Stimulated activated CD8-positive, alpha-beta memory T cell treated with anti-CD3 and anti-CD28 coated beads, Interleukin-7, amount 100 ng/mL, for 24 hours (primary cell): ENCODE measurements around the gene NDC1.

ENCODE experiments used
- DNase-seq: peaks from one replicate; pipeline ENCODE4 v3.0.0-alpha.2; 2020; ENCODE audit warnings: low read depth

The NDC1 gene

DNA sequence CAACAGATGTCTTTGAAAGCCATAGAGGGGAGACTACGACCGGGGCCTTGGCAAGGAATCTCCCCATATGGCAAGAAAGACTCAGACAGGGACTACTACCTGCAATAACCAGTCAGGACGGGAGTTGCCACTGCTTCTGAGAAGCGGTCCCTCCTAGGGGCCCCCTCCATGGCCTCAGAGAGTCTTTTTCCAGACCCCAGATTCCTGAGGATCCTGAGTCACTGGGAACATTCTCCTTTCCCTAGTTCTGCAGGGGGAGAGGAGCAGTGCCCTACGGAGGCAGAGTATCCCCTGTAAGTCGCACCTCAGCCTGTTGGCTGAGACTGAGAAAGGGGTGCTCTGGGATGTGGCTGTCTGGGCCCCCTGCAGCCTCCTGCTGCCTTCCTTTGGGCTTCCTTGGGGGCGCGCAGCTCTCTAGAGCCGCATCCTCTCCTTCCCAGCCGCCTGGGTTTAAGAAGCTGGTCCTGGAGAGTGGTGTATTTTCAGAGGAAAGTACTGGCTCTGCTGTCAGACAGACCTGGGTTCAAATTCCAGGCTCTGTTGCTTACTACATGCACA, 107.0 kb downstream of the NDC1 start:
- no peak for DNase-seq

- no peak for DNase-seq
Observed at GRCh38 chr1:53730224-53730865, 107.8 kb downstream of the NDC1 start.

DNA sequence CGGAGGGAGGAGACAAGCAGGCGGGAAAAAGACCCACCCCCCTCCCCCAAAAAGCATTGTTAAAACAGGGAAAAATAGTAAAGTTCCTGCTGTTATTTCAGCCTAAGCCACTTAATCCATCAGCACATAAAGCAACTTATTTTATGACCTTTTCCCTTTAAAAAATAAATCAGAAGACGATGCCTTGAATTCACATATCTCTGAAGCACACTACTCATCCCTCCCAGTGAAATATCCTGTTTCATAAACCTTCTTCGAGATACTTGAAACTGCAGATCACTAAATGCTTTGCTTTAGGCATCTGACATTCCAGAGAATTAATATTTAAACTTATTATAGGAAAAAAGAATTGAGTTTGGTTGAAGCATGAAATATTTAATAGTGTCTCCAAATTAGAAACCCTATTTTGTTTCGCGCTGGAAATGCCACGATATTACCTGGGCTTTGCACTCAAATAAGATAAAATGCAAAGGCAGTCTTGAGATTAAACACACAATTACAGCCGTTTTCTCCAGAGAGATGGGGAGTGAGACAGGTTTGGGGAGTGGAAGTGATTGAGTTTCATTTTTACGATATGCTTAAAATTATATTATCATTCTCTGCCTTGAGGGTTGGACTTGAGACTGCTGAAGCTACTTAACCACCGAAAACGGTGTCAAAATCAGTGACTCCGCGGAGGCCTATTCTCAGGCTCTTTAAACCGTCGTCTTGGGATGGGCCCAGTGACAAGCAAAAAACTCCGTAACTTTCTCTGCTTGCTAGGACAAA, 108.5 kb downstream of the NDC1 start:
- DNase-seq: no peak

DNA sequence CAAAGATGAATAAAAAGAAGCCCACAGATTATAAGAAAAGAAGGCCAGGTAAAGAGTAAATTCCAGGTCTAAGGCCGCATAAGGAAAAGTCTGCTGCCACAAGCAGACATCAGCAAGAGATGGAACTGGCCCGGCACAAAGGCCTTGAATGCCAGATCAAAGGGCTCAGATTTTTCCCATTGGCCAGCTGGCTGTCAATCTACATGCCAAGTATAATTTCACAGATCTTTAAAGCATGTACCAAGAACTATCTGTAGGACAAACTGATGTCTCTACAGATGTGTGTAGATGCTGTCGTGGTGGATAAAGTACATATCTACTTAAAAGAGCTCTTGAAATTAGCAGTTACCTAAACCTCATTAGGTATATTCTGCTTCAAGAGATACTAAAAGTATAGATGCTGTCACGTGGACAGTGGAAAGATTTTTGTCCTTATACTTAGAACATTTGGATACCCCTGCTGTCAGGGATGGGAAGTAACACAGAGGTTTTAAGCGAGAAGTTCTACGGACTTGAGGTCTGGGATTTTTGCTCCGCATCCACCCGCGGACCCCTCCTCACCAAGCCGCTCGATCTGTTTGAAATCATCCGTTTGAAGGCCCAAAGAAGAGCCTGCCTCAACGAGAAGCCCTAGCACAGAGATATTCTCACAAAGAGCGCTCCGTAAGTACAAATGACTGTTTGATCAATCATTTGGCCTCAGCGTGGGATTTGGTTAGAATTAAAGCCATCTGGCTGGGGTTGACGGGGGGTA, 109.2 kb downstream of the NDC1 start:
- DNase-seq: no peak

DNA sequence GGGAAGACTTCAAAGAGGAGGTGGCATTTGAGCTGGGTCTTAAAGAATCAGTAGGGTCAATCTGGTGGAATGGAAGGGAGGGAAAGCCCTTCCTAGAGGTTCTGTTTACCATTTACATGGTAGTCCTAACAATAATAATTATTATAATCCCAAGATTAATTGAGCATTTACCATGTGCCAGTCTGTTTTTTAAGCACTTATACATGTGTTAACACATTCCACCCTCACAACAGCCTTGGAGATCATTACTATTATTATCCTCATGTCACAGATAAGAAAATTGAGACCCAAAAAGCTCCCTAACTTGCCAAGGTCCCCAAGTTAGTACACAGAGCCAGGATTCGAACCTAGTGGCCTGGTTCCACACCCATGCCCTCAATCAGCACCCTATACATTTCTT, 109.9 kb downstream of the NDC1 start:
- DNase-seq: no peak

DNA sequence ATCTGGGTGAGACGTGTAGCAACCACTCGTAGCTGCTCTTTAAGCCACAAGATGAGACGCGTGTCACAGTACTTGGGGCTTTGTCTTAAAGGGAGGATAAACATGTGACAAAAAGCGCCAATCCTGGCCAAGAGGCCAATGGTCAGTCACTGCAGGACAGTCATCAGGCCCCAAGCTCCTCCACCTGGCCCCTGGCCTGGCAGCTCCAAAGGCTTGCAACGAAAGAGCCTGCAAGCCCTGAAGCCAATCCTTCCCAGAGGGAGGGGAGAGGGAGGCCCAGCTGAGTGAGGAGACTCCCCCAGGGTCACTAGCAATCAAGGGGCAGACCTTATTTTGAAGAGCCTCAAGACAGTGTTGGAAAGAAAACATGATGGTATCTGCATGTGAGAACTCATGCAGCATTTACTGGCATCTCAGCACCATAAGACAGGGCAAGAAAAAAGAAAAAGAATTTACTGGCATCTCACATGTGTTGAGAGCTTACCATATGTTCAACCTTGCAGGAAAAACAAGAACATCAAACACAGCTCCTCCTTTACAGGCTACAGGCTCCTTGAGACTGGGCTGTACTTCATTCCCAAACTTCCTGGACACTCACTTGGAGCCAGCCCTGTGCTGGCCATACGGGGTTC, 110.5 kb downstream of the NDC1 start:
- no peak for DNase-seq

GRCh38 chr1:53726009-53726600, 112.0 kb downstream of the NDC1 start:
- DNase-seq: no peak

GRCh38 chr1:53725238-53725689, 112.8 kb downstream of the NDC1 start:
- no peak for DNase-seq

DNA sequence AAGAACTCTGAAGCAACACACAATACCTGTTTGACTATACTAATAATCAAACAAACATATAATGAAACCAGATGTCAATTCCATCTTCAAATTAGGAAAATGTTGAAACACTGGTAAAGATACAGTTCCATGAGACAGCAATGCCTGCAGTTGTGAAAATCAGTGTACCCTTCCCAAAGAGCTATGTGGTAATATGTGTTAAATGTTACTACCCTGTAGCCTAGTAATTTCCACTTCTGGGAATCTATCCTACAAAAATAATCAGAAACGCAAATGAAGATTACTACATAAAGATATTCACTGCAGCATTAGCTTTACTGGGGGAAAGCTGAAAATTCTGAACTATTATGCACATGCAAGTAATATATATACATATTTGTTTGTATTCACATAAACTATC, 116.1 kb downstream of the NDC1 start:
- no peak for DNase-seq

GRCh38 chr1:53721088-53721487, 117.0 kb downstream of the NDC1 start:
- no peak for DNase-seq

- no peak for DNase-seq
Observed at GRCh38 chr1:53719469-53719868, 118.6 kb downstream of the NDC1 start.

- no peak for DNase-seq
Observed at GRCh38 chr1:53718443-53718842, 119.7 kb downstream of the NDC1 start.

DNA sequence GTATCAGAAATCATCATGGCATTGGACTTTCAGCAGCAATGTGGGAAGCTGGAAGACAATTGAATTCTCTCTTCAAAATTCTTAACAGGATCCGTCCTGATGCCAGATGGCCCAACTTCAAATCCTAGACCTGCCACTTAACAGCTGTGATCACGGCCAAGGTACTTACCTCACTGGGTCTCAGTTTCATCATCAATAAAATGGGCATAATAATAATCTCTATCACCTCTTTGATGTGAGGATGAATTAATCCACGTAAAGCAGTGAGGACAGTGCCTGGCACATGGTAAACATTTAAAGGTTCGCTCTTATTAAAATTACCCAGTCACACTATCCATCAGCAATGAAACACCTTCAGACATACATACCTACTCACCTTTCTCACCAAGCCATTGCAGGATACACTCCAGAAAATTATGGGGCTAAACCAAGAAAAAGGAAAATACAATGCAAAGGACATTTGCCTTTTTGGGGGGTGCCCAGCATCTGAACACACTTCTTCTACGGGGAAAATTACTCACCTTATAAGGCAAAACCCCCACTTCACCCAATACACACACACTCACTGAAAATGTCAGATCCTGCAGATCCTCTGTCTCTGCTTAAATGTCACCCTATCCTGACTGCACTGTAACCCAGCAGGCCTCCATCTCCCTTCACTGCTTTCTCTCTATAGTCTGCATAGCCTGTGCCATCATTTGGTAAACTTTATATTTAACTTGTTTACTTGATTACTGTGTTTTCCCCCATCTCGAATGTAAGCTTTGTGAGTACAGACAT, 120.9 kb downstream of the NDC1 start:
- DNase-seq: no peak

DNA sequence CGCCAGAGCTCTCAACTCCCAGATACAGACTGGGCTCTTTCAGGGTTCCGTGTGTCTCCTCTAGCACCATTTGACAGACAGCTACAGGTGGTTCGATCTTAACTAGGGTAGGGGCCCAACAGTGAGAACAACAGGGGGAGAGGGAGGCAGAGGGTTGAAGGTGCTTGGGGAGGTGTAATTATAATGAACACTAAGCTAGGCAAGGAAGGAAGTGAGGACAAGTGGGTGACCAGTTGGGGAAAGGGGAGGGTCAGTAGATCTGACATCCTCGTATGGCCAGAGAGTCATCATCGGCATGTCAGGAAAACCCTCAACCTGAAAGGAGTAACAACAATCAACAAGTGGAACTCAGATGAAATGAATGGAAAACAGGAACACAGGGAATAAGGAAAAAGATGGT, 121.9 kb downstream of the NDC1 start:
- no peak for DNase-seq

GRCh38 chr1:53715478-53715877, 122.6 kb downstream of the NDC1 start:
- DNase-seq: no peak
